A673 (cell line): Measurements from ENCODE around the gene METTL25.

Experiments used
- CTCF ChIP-seq: fragments of 300-800, 200-600 bp; sonication (generic); conservative IDR thresholded peaks from 2 replicates; pipeline ENCODE4 v1.5.1; 2017; ENCODE audit warnings: low read depth, mild to moderate bottlenecking, antibody characterized with exemption, low read length, moderate library complexity, mixed read lengths
- EZH2 ChIP-seq: fragments of 200-600 bp; sonication (generic); IDR thresholded peaks from 2 replicates; pipeline ENCODE4 v1.6.1; 2017; ENCODE audit warnings: borderline replicate concordance, low read depth, mild to moderate bottlenecking, mixed read lengths, antibody characterized with exemption, low read length; ENCODE audit not compliant: poor library complexity, severe bottlenecking

GRCh38 chr12:82525616-82526015 lies 167.3 kb downstream of the METTL25 start:
- TF ChIP-seq CTCF (no peak), EZH2 (no peak)
